NCI-H146 treated with DMSO at 0.1 percent for 48 hours (cell line): ENCODE measurements around the gene ZBTB21.

Source experiments
- DNase-seq: peaks from one replicate; lab custom pipeline; 2025; ENCODE audit not compliant: unreplicated experiment; lab: John Stamatoyannopoulos, UW

The ZBTB21 gene

GRCh38 chr21:42009831-42010506, at the start of gene ZBTB21:
Gene ZBTB21 (minus strand): TSS chr21:42010360. CDS start chr21:41994095, 16,265 bp downstream.
- peak; percentile 84 for DNase-seq

GRCh38 chr21:42059721-42060120, 49.6 kb upstream of the ZBTB21 start:
- DNase-seq = no peak

- DNase-seq = no peak
These were observed 49.0 kb upstream of the ZBTB21 start for GRCh38 chr21:42059141-42059540.

GRCh38 chr21:42058631-42059111, 48.5 kb upstream of the ZBTB21 start:
- DNase-seq = no peak

- DNase-seq = no peak
These were observed 47.8 kb upstream of the ZBTB21 start for GRCh38 chr21:42057851-42058437.

GRCh38 chr21:42056996-42057689, 47.0 kb upstream of the ZBTB21 start:
- peak; percentile 28 for DNase-seq

- peak; percentile 31 for DNase-seq
These were observed 46.3 kb upstream of the ZBTB21 start for GRCh38 chr21:42056468-42056867.

- no peak for DNase-seq
These were observed 45.3 kb upstream of the ZBTB21 start for GRCh38 chr21:42055425-42055824.

- no peak for DNase-seq
These were observed 41.6 kb upstream of the ZBTB21 start for GRCh38 chr21:42051788-42052187.

- no peak for DNase-seq
These were observed 39.6 kb upstream of the ZBTB21 start for GRCh38 chr21:42049578-42050430.

- DNase-seq = no peak
These were observed 38.9 kb upstream of the ZBTB21 start for GRCh38 chr21:42048870-42049577.

- no peak for DNase-seq
These were observed 37.9 kb upstream of the ZBTB21 start for GRCh38 chr21:42047821-42048613.

GRCh38 chr21:42044871-42045495, 34.8 kb upstream of the ZBTB21 start:
- no peak for DNase-seq

- DNase-seq = no peak
These were observed 33.8 kb upstream of the ZBTB21 start for GRCh38 chr21:42043961-42044360.

GRCh38 chr21:42043201-42043895, 33.2 kb upstream of the ZBTB21 start:
- DNase-seq = no peak

GRCh38 chr21:42042651-42043050, 32.5 kb upstream of the ZBTB21 start:
- no peak for DNase-seq

- no peak for DNase-seq
These were observed 31.6 kb upstream of the ZBTB21 start for GRCh38 chr21:42041711-42042110.

- DNase-seq = no peak
These were observed 31.1 kb upstream of the ZBTB21 start for GRCh38 chr21:42041246-42041645.
